Measurements from ENCODE around the gene WIPI1. TPM values are rescaled to one million over a fixed set of nuclear protein-coding genes. Genes with fewer than 3 reads are reported as not detected.

WIPI1 gene
- total and polyA plus RNA-seq, 2 of the 13 experiments (the other 11 are each of a cell fraction or from before 2014, with no cell fraction given), result 29.4 to 141 TPM

- no peak for TF ChIP-seq ATAD3A (CRISPR knock-in tag; IDR thresholded peaks at IDR 0.05)
- TF ChIP-seq GMEB2 (CRISPR knock-in tag; IDR thresholded peaks at IDR 0.05; ENCODE audit: low read depth), result no peak
- TF ChIP-seq THAP9 (CRISPR knock-in tag; IDR thresholded peaks at IDR 0.05; ENCODE audit: borderline replicate concordance), result 0 out of 2 replicates have a peak, but pooled peaks have one; percentile 43
- TF ChIP-seq AGO1 (IDR thresholded peaks at IDR 0.05; ENCODE audit: low read depth, low read length, poor library complexity, severe bottlenecking), result no peak
- no peak for TF ChIP-seq SMAD9 (CRISPR knock-in tag; IDR thresholded peaks at IDR 0.05)
- TF ChIP-seq ZNF7 (CRISPR knock-in tag; IDR thresholded peaks at IDR 0.05), result no peak
- peak; percentile 67; the same call in 1 of the 2 replicates for TF ChIP-seq ZMYM4 (CRISPR knock-in tag; IDR thresholded peaks at IDR 0.05)
- no peak; the same call in 1 of the 2 replicates for TF ChIP-seq ZNF580 (CRISPR knock-in tag; IDR thresholded peaks at IDR 0.05; ENCODE audit: borderline replicate concordance, low read depth)
- TF ChIP-seq ZBTB26 (CRISPR knock-in tag; IDR thresholded peaks at IDR 0.05; ENCODE audit: borderline replicate concordance), result peak; percentile 28; the same call in 1 of the 2 replicates
- no peak for TF ChIP-seq ELF4 (CRISPR knock-in tag; IDR thresholded peaks at IDR 0.05; ENCODE audit: borderline replicate concordance)
- TF ChIP-seq SIN3A (IDR thresholded peaks at IDR 0.05; ENCODE audit: borderline replicate concordance, low read depth, low read length), result no peak
- no peak for TF ChIP-seq HMGXB3 (CRISPR knock-in tag; IDR thresholded peaks at IDR 0.05; ENCODE audit: borderline replicate concordance)
- TF ChIP-seq ZNF672 (CRISPR knock-in tag; IDR thresholded peaks at IDR 0.05), result no peak
- no peak for TF ChIP-seq ZNF138 (CRISPR knock-in tag; IDR thresholded peaks at IDR 0.05; ENCODE audit: low read depth)
- TF ChIP-seq FLYWCH1 (CRISPR knock-in tag; IDR thresholded peaks at IDR 0.05), result no peak
- no peak for TF ChIP-seq ZNF230 (CRISPR knock-in tag; IDR thresholded peaks at IDR 0.05)
- TF ChIP-seq FOXK1 (CRISPR knock-in tag; IDR thresholded peaks at IDR 0.05; ENCODE audit: borderline replicate concordance, low read depth), result no peak
- TF ChIP-seq ZNF749 (CRISPR knock-in tag; IDR thresholded peaks at IDR 0.05; ENCODE audit: borderline replicate concordance), result no peak
Observed at GRCh38 chr17:68437979-68438822, 19.1 kb downstream of the WIPI1 start (continued).

Measured in HepG2 (cell line).